Kidney (tissue), 14 donors: ENCODE measurements around the gene MCF2L. TPM values are rescaled to one million over a fixed set of nuclear protein-coding genes. Genes with fewer than 3 reads are reported as not detected.
A peak's percentile ranks its signal among the peaks of the same experiment; 100 is the strongest.

Experiments
- DNase-seq, 5 donors: peaks; one replicate each; pipeline ENCODE4 v3.0.0-alpha.2; 2013 to 2020
- FAIRE-seq: peaks from 2 replicates; lab custom pipeline; 2012; peaks lifted over from hg19 to GRCh38; lab: Jason Lieb, UNC
- H3K27ac ChIP-seq, 2 donors: one replicate each; pipeline ENCODE4 v1.7.0; 2013; ENCODE audit warnings: low read depth in 2 of 2, low read length in 2 of 2, inconsistent platforms in 1 of 2
- H3K27me3 ChIP-seq: one replicate; pipeline ENCODE4 v1.7.1; 2013; ENCODE audit warnings: low read length, inconsistent platforms; ENCODE audit not compliant: control insufficient read depth, insufficient read depth
- H3K36me3 ChIP-seq, 3 donors: one replicate each; pipeline versions ENCODE4 v1.7.0 to v1.7.1; 2013; ENCODE audit warnings: low read length in 3 of 3, control low read depth in 1 of 3, inconsistent platforms in 1 of 3; ENCODE audit not compliant: insufficient read depth in 3 of 3, control insufficient read depth in 2 of 3
- H3K4me1 ChIP-seq, 3 donors: one replicate each; pipeline versions ENCODE4 v1.7.0 to v1.7.1; 2013; ENCODE audit warnings: low read length in 3 of 3, inconsistent platforms in 1 of 3, low read depth in 1 of 3; ENCODE audit not compliant: control insufficient read depth in 2 of 3, insufficient read depth in 2 of 3
- H3K4me3 ChIP-seq, 3 donors: one replicate each; pipeline versions ENCODE4 v1.7.0 to v1.8.1; 2013; ENCODE audit warnings: low read length in 3 of 3, control low read depth in 1 of 3, inconsistent platforms in 1 of 3
- H3K9ac ChIP-seq, 3 donors: one replicate each; pipeline versions ENCODE4 v1.7.0 to v1.7.1; 2013; ENCODE audit warnings: low read length in 3 of 3, control low read depth in 1 of 3, inconsistent platforms in 1 of 3
- H3K9me3 ChIP-seq, 3 donors: one replicate each; pipeline versions ENCODE4 v1.7.0 to v1.7.1; 2013; ENCODE audit warnings: low read length in 3 of 3, control low read depth in 1 of 3, inconsistent platforms in 1 of 3; ENCODE audit not compliant: control insufficient read depth in 2 of 3, insufficient read depth in 1 of 3
- CTCF ChIP-seq: IDR thresholded peaks from 3 replicates; pipeline ENCODE4 v1.5.1; 2012; ENCODE audit warnings: mild to moderate bottlenecking, moderate library complexity, borderline replicate concordance; ENCODE audit not compliant: insufficient read depth; ENCODE audit errors: extremely low read depth
- intact Hi-C: fragments of 100-400 bp; cut with DNase I; formaldehyde crosslinking; loops from one replicate; pipeline ENCODE4 v1.11.1; 2022
- polyA plus RNA-seq: library from polyadenylated mRNA; stranded (reverse); fragments of 350-450 nt; fragmentation: Illumina TruSeq; extraction: RNeasy Lipid Tissue Mini Kit (QIAGEN cat#74804); gene quantifications from one replicate; pipeline ENCODE4 v1.2.3, GENCODE V29; 2014; ENCODE audit warnings: low read depth, low replicate concordance; ENCODE audit not compliant: insufficient read depth
- total RNA-seq: library from RNA; stranded (reverse); fragmentation: NEBNext Ultra II Directional; extraction: Animal tissue kit (Norgen Biotek cat#: 25700); gene quantifications from one replicate; pipeline ENCODE4 v1.2.1, GENCODE V29; 2021
- donor health status: control.
- donor health status: control.
- donor health status: control.
- donor health status: control.
- donor health status: control.
- donor health status: DM: yes; HTN: yes; CAD: no.
- donor health status: Normal renal cell carcinoma (clear cell type).

Gene MCF2L
- total and polyA plus RNA-seq, 2 donors from 2014 or later: 12.1 to 61.9 TPM

- FAIRE-seq: no peak
- no peaks in the 10 kb centered on the region for H3K9me3 ChIP-seq
- intact Hi-C loops: no loop called here
- H3K36me3 ChIP-seq: peaks cover 0 to 4% (median 0%) of the 10 kb centered on the region in 3 donors
- no peak overlapping the region for H3K27ac ChIP-seq
- peaks cover 0 to 3% (median 0%) of the 10 kb centered on the region in 3 donors for H3K4me1 ChIP-seq
- DNase-seq: no peak
- no peak overlapping the region for H3K9ac ChIP-seq
- H3K27me3 ChIP-seq: no peaks in the 10 kb centered on the region
- no peak overlapping the region for H3K4me3 ChIP-seq
- no peak for TF ChIP-seq CTCF
These were observed 16.9 kb downstream of the MCF2L start for GRCh38 chr13:112985803-112986408.

GRCh38 chr13:112986470-112986869 is 17.5 kb downstream of the MCF2L start:
- H3K9ac ChIP-seq: no peak overlapping the region
- H3K27me3 ChIP-seq: no peaks in the 10 kb centered on the region
- H3K4me3 ChIP-seq: no peak overlapping the region
- DNase-seq (no peak), FAIRE-seq (no peak)
- peaks cover 0 to 4% (median 3%) of the 10 kb centered on the region in 3 donors for H3K4me1 ChIP-seq
- peaks cover 0 to 4% (median 0%) of the 10 kb centered on the region in 3 donors for H3K36me3 ChIP-seq
- no peak for TF ChIP-seq CTCF
- H3K27ac ChIP-seq: no peak overlapping the region
- intact Hi-C loops: no loop called here
- H3K9me3 ChIP-seq: no peaks in the 10 kb centered on the region

- FAIRE-seq (no peak), DNase-seq (peak in 1 of 5 donors; percentile 26)
- H3K27ac ChIP-seq: no peak overlapping the region
- peaks cover 0 to 4% (median 0%) of the 10 kb centered on the region in 3 donors for H3K36me3 ChIP-seq
- TF ChIP-seq CTCF: no peak
- intact Hi-C loops: no loop called here
- H3K9me3 ChIP-seq: no peaks in the 10 kb centered on the region
- H3K27me3 ChIP-seq: no peaks in the 10 kb centered on the region
- no peak overlapping the region for H3K9ac ChIP-seq
- H3K4me3 ChIP-seq: no peak overlapping the region
- H3K4me1 ChIP-seq: peaks cover 0 to 5% (median 4%) of the 10 kb centered on the region in 3 donors
These were observed 18.1 kb downstream of the MCF2L start for GRCh38 chr13:112986946-112987681.
